ENCODE measurements around the gene PTTG1IP. TPM values are rescaled to one million over a fixed set of nuclear protein-coding genes. Genes with fewer than 3 reads are reported as not detected.

The PTTG1IP gene
- total RNA-seq, 1 experiment from 2014 or later = 330 TPM

- Histone ChIP-seq H2AFZ (ENCODE audit: low read length) (no peak overlapping the region), H3K36me3 (ENCODE audit: low read depth, low read length) (peaks cover 30% of the 10 kb centered on the region), H3K9ac (ENCODE audit: low read length) (peak overlapping the region; percentile 26; the same call in 1 of the 2 replicates), H3K4me2 (ENCODE audit: low read length) (peak overlapping the region; percentile 95), H3K27me3 (ENCODE audit: low read length) (no peaks in the 10 kb centered on the region), H3K4me1 (ENCODE audit: insufficient read depth, low read length) (peaks cover 70% of the 10 kb centered on the region), H3K27ac (ENCODE audit: low read length) (peak overlapping the region; percentile 82), H3K79me2 (ENCODE audit: low read length) (peaks cover 90% of the 10 kb centered on the region), H3K9me2 (replicated peaks; ENCODE audit: low read length) (no peaks in the 10 kb centered on the region), H3K9me3 (ENCODE audit: low read length) (no peaks in the 10 kb centered on the region), H4K20me1 (ENCODE audit: low read length) (peaks cover 60% of the 10 kb centered on the region), H3F3A (ENCODE audit: low read length, unreplicated experiment) (peaks cover 7% of the 10 kb centered on the region), H3K4me3 (ENCODE audit: low read length) (peak overlapping the region; percentile 80)
- ATAC-seq (peak; percentile 51), DNase-seq (peak; percentile 98)
- ChIA-PET POLR2A (ENCODE audit: unreplicated experiment) (interaction anchor here (0.6 to 0.9 kb wide), 3 partner anchors 53 to 64 kb away, joined by 3 to 14 read pairs (median 4); no protein-coding TSS in a partner anchor), CTCF (interaction anchor here (0.5 kb wide), 1 partner anchor 1500 kb away, joined by 3 read pairs; no protein-coding TSS in a partner anchor)
- intact Hi-C loops (cut with micrococcal nuclease) = loop anchor here (2.0 to 10.0 kb wide), 2 partner anchors 53 to 255 kb away; no protein-coding TSS in a partner anchor
- BruUV-seq (replicated peaks) = no TSS peak
- TF ChIP-seq EZH2 (IDR thresholded peaks at IDR 0.05; ENCODE audit: low read length, unreplicated experiment) (no peak), EZH2phosphoT487 (IDR thresholded peaks at IDR 0.05; ENCODE audit: borderline replicate concordance, low read length) (no peak)
Observed at GRCh38 chr21:44869781-44870747, 3.4 kb downstream of the PTTG1IP start.

GRCh38 chr21:44868707-44869106, 4.8 kb downstream of the PTTG1IP start:
- Histone ChIP-seq H3K36me3 (ENCODE audit: low read depth, low read length) (peaks cover 35% of the 10 kb centered on the region), H3K4me2 (ENCODE audit: low read length) (peak overlapping the region; percentile 95), H3K79me2 (ENCODE audit: low read length) (peaks cover 98% of the 10 kb centered on the region), H3K9ac (ENCODE audit: low read length) (no peak overlapping the region), H3K4me1 (ENCODE audit: insufficient read depth, low read length) (peaks cover 62% of the 10 kb centered on the region), H3K9me3 (ENCODE audit: low read length) (no peaks in the 10 kb centered on the region), H2AFZ (ENCODE audit: low read length) (no peak overlapping the region), H3K9me2 (replicated peaks; ENCODE audit: low read length) (no peaks in the 10 kb centered on the region), H4K20me1 (ENCODE audit: low read length) (peaks cover 69% of the 10 kb centered on the region), H3K27me3 (ENCODE audit: low read length) (no peaks in the 10 kb centered on the region), H3K27ac (ENCODE audit: low read length) (peak overlapping the region; percentile 82), H3F3A (ENCODE audit: low read length, unreplicated experiment) (peaks cover 7% of the 10 kb centered on the region), H3K4me3 (ENCODE audit: low read length) (peak overlapping the region; percentile 80; the same call in 1 of the 2 replicates)
- DNase-seq = no peak
- TF ChIP-seq CTCF (conservative IDR thresholded peaks at IDR 0.05; ENCODE audit: low read depth, low read length) = no peak
- no peak for TF ChIP-seq EZH2phosphoT487 (IDR thresholded peaks at IDR 0.05; ENCODE audit: borderline replicate concordance, low read length)
- TF ChIP-seq EZH2 (IDR thresholded peaks at IDR 0.05; ENCODE audit: low read length, unreplicated experiment) = no peak
- POLR2A ChIA-PET (ENCODE audit: unreplicated experiment) = no interaction called here
- CTCF ChIA-PET = no interaction called here
- intact Hi-C loops (cut with micrococcal nuclease) = no loop called here
- no peak for ATAC-seq
- BruUV-seq (replicated peaks) = no TSS peak

- H3K27ac ChIP-seq (ENCODE audit: low read length) = no peak overlapping the region
- ATAC-seq = no peak
- peaks cover 7% of the 10 kb centered on the region for H3F3A ChIP-seq (ENCODE audit: low read length, unreplicated experiment)
- H4K20me1 ChIP-seq (ENCODE audit: low read length) = peaks cover 74% of the 10 kb centered on the region
- peaks cover 41% of the 10 kb centered on the region for H3K36me3 ChIP-seq (ENCODE audit: low read depth, low read length)
- TF ChIP-seq EZH2phosphoT487 (IDR thresholded peaks at IDR 0.05; ENCODE audit: borderline replicate concordance, low read length) (no peak), CTCF (conservative IDR thresholded peaks at IDR 0.05; ENCODE audit: low read depth, low read length) (no peak), EZH2 (IDR thresholded peaks at IDR 0.05; ENCODE audit: low read length, unreplicated experiment) (no peak)
- ChIA-PET CTCF (no interaction called here), POLR2A (ENCODE audit: unreplicated experiment) (no interaction called here)
- BruUV-seq (replicated peaks) = no TSS peak
- no peak overlapping the region for H2AFZ ChIP-seq (ENCODE audit: low read length)
- intact Hi-C loops (cut with micrococcal nuclease) = no loop called here
- H3K27me3 ChIP-seq (ENCODE audit: low read length) = no peaks in the 10 kb centered on the region
- peaks cover 100% of the 10 kb centered on the region for H3K79me2 ChIP-seq (ENCODE audit: low read length)
- no peak overlapping the region for H3K9ac ChIP-seq (ENCODE audit: low read length)
- peak overlapping the region; percentile 95 for H3K4me2 ChIP-seq (ENCODE audit: low read length)
- H3K4me1 ChIP-seq (ENCODE audit: insufficient read depth, low read length) = peaks cover 62% of the 10 kb centered on the region
- H3K4me3 ChIP-seq (ENCODE audit: low read length) = no peak overlapping the region
- no peaks in the 10 kb centered on the region for H3K9me3 ChIP-seq (ENCODE audit: low read length)
- H3K9me2 ChIP-seq (replicated peaks; ENCODE audit: low read length) = no peaks in the 10 kb centered on the region
- no peak for DNase-seq
Observed at GRCh38 chr21:44867999-44868700, 5.3 kb downstream of the PTTG1IP start.
